Gastroesophageal sphincter (tissue), 3 donors: ENCODE results near the gene OTOGL.

Source experiments
- POLR2A ChIP-seq, 2 donors: fragments of 450-650 bp; IDR thresholded peaks; one replicate each; pipeline ENCODE4 v1.6.1; 2017; ENCODE audit warnings: antibody characterized with exemption in 2 of 2, mild to moderate bottlenecking in 2 of 2, moderate library complexity in 1 of 2
- POLR2AphosphoS5 ChIP-seq: sonication (generic); formaldehyde crosslinking; IDR thresholded peaks from one replicate; pipeline ENCODE4 v1.6.1; 2017; ENCODE audit warnings: antibody characterized with exemption
- TF ChIP-seq, protein P1 (sequence below), 4 experiments: fragments of 200-600 bp in 2 of 4; fragments of 450-650 bp in 2 of 4; sonication (generic) in 1 of 4; IDR thresholded peaks; one replicate each; pipeline ENCODE4 v1.5.1; 2017 to 2019; ENCODE audit warnings: antibody characterized with exemption in 4 of 4, mild to moderate bottlenecking in 2 of 4, moderate library complexity in 2 of 4

DNA sequence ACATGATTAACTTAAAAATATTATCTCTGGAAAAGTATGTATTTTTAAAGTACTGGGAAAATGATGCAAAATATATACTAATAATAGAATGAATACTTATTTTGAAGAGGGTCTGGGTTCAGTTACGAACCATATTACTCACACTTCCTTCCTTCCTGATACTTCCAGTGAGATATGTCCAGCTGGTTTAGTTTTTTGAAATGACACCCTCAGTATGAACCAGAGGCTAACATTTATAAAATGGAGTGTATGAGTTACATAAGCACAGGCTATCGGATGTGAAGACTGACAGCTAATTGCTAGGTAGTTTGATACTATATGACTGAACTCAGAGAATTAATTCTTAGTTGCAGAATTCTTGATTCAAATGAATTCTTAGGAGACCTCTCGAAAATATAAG is 122.9 kb downstream of the OTOGL start:
- TF ChIP-seq, protein P1, sequence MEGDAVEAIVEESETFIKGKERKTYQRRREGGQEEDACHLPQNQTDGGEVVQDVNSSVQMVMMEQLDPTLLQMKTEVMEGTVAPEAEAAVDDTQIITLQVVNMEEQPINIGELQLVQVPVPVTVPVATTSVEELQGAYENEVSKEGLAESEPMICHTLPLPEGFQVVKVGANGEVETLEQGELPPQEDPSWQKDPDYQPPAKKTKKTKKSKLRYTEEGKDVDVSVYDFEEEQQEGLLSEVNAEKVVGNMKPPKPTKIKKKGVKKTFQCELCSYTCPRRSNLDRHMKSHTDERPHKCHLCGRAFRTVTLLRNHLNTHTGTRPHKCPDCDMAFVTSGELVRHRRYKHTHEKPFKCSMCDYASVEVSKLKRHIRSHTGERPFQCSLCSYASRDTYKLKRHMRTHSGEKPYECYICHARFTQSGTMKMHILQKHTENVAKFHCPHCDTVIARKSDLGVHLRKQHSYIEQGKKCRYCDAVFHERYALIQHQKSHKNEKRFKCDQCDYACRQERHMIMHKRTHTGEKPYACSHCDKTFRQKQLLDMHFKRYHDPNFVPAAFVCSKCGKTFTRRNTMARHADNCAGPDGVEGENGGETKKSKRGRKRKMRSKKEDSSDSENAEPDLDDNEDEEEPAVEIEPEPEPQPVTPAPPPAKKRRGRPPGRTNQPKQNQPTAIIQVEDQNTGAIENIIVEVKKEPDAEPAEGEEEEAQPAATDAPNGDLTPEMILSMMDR (IDR thresholded peaks at IDR 0.05): no peak
- TF ChIP-seq POLR2A (IDR thresholded peaks at IDR 0.05): no peak
- no peak for TF ChIP-seq POLR2AphosphoS5
